Measurements from ENCODE around the gene CAMKK1. TPM values are rescaled to one million over a fixed set of nuclear protein-coding genes. Genes with fewer than 3 reads are reported as not detected.

CAMKK1 gene
- total RNA-seq, 4 donors from 2014 or later, result 2.9 to 8.8 (median 4.4) TPM

GRCh38 chr17:3885271-3885670 is 7.6 kb downstream of the CAMKK1 start:
- no peak for DNase-seq (ENCODE audit: extremely low spot score)
- 78% methylated on average over 3 of the region's 14 CpGs for WGBS
- Histone ChIP-seq H3K27ac (replicated peaks in 1 of 4) (peak overlapping the region in 1 of 4 donors; percentile 2), H3K4me1 (peaks cover 42 to 53% (median 51%) of the 10 kb centered on the region in 4 donors), H3K9me3 (no peaks in the 10 kb centered on the region), H3K27me3 (no peaks in the 10 kb centered on the region), H3K4me3 (no peak overlapping the region), H3K36me3 (peaks cover 0 to 41% (median 29%) of the 10 kb centered on the region in 4 donors)
- intact Hi-C loops (cut with DNase I), result no loop called here
- no peak for TF ChIP-seq POLR2AphosphoS5 (IDR thresholded peaks at IDR 0.05)
- no peak for TF ChIP-seq POLR2A (IDR thresholded peaks at IDR 0.05; ENCODE audit: low read depth)
- TF ChIP-seq CTCF (IDR thresholded peaks at IDR 0.05), result no peak
- TF ChIP-seq EP300 (IDR thresholded peaks at IDR 0.05), result no peak

GRCh38 chr17:3884188-3884587 is 8.7 kb downstream of the CAMKK1 start:
- no peak for DNase-seq (ENCODE audit: extremely low spot score)
- intact Hi-C loops (cut with DNase I), result no loop called here
- H3K27me3 ChIP-seq, result no peaks in the 10 kb centered on the region
- peaks cover 31 to 51% (median 44%) of the 10 kb centered on the region in 4 donors for H3K4me1 ChIP-seq
- no peak overlapping the region for H3K4me3 ChIP-seq
- H3K9me3 ChIP-seq, result no peaks in the 10 kb centered on the region
- 85% methylated on average over 6 of the region's 12 CpGs for WGBS
- no peak overlapping the region for H3K27ac ChIP-seq (replicated peaks in 1 of 4)
- peaks cover 0 to 46% (median 29%) of the 10 kb centered on the region in 4 donors for H3K36me3 ChIP-seq
- no peak for TF ChIP-seq CTCF (IDR thresholded peaks at IDR 0.05)
- TF ChIP-seq POLR2A (IDR thresholded peaks at IDR 0.05; ENCODE audit: low read depth), result no peak
- no peak for TF ChIP-seq POLR2AphosphoS5 (IDR thresholded peaks at IDR 0.05)
- TF ChIP-seq EP300 (IDR thresholded peaks at IDR 0.05), result no peak

- H3K36me3 ChIP-seq, result peaks cover 0 to 53% (median 33%) of the 10 kb centered on the region in 4 donors
- H3K27me3 ChIP-seq, result no peaks in the 10 kb centered on the region
- 85% methylated on average over 3 of the region's 4 CpGs for WGBS
Observed at GRCh38 chr17:3882276-3882675, 10.6 kb downstream of the CAMKK1 start.

GRCh38 chr17:3880983-3881382 is 11.9 kb downstream of the CAMKK1 start:
- Histone ChIP-seq H3K4me1 (peaks cover 0 to 23% (median 12%) of the 10 kb centered on the region in 4 donors), H3K36me3 (peaks cover 4 to 62% (median 37%) of the 10 kb centered on the region in 4 donors), H3K27ac (replicated peaks in 1 of 4) (no peak overlapping the region), H3K27me3 (no peaks in the 10 kb centered on the region), H3K9me3 (no peaks in the 10 kb centered on the region), H3K4me3 (no peak overlapping the region)
- DNase-seq (ENCODE audit: extremely low spot score), result no peak
- intact Hi-C loops (cut with DNase I), result no loop called here
- TF ChIP-seq EP300 (IDR thresholded peaks at IDR 0.05) (no peak), CTCF (IDR thresholded peaks at IDR 0.05) (no peak), POLR2AphosphoS5 (IDR thresholded peaks at IDR 0.05) (no peak), POLR2A (IDR thresholded peaks at IDR 0.05; ENCODE audit: low read depth) (no peak)
- 86% methylated on average over 6 of the region's 7 CpGs for WGBS

More at GRCh38 chr17:3882276-3882675, 10.6 kb downstream of the CAMKK1 start:
- TF ChIP-seq EP300 (IDR thresholded peaks at IDR 0.05), result no peak
- no peak for TF ChIP-seq CTCF (IDR thresholded peaks at IDR 0.05)
- TF ChIP-seq POLR2A (IDR thresholded peaks at IDR 0.05; ENCODE audit: low read depth), result no peak
- no peak for TF ChIP-seq POLR2AphosphoS5 (IDR thresholded peaks at IDR 0.05)
- DNase-seq (ENCODE audit: extremely low spot score), result no peak
- Histone ChIP-seq H3K4me3 (no peak overlapping the region), H3K27ac (replicated peaks in 1 of 4) (no peak overlapping the region), H3K9me3 (no peaks in the 10 kb centered on the region), H3K4me1 (peaks cover 13 to 36% (median 25%) of the 10 kb centered on the region in 4 donors)
- intact Hi-C loops (cut with DNase I), result no loop called here
